ENCODE measurements around the gene SMYD1.

The SMYD1 gene

GRCh38 chr2:88087073-88087472 is 19.4 kb downstream of the SMYD1 start:
- no peak for DNase-seq (ENCODE audit: low read depth, low spot score)

DNA sequence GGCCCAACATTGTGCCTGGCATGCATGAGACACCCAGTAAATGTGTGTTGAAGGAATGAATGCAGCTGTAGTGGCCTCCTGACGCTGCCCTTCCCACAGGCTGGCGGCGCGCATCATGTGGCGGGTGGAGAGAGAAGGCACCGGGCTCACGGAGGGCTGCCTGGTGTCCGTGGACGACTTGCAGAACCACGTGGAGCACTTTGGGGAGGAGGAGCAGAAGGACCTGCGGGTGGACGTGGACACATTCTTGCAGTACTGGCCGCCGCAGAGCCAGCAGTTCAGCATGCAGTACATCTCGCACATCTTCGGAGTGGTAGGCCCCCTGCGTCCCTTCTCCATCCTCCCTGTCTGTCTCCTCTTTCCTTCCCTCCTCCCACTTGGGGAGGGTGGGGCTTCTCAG is 20.1 kb downstream of the SMYD1 start:
- DNase-seq (ENCODE audit: low read depth, low spot score), result no peak

- DNase-seq (ENCODE audit: low read depth, low spot score), result no peak
Observed at GRCh38 chr2:88088999-88089398, 21.4 kb downstream of the SMYD1 start.

- no peak for DNase-seq (ENCODE audit: low read depth, low spot score)
Observed at GRCh38 chr2:88090446-88091283, 23.0 kb downstream of the SMYD1 start.

GRCh38 chr2:88091943-88092342 is 24.3 kb downstream of the SMYD1 start:
- DNase-seq (ENCODE audit: low read depth, low spot score), result no peak

DNA sequence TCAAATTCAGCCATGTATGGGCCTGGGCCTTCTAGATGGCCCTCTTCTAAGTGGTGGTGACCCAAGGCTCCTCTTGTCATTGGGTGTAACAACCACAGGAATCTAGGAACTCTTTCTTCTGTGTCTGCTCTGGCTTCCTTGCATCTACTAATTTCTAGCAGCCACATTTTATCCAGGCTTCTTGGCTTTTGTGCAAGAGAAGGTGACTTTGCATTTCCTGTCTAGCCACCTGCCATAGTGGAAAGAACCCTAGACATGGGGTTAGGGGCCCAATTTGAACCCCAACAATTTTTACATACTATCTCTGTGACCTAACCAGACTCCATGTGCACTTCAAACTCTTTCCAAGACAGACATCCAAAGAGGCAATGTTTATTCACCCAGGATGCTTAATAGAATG is 25.1 kb downstream of the SMYD1 start:
- DNase-seq (ENCODE audit: low read depth, low spot score), result no peak

DNA sequence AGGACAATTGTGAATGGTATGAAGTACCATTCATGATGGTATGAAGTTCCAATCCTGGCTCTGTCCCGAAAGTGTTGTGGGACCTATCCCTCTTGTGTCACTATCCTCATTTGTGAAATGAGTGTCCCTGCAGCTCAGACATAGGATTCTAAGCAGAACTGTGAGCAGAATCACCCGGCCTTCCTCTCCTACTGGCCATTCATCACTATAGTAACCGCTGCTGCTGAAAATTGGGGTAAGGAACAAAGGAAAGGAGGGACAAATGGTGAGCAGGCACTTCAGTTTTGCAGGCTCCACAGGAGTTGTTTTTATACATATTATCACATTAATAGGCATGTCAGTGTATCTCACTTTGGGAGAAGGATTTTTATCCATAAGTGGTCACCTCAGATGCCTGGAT is 27.4 kb downstream of the SMYD1 start:
- no peak for DNase-seq (ENCODE audit: low read depth, low spot score)

- DNase-seq (ENCODE audit: low read depth, low spot score), result no peak
Observed at GRCh38 chr2:88096708-88097107, 29.1 kb downstream of the SMYD1 start.

DNA sequence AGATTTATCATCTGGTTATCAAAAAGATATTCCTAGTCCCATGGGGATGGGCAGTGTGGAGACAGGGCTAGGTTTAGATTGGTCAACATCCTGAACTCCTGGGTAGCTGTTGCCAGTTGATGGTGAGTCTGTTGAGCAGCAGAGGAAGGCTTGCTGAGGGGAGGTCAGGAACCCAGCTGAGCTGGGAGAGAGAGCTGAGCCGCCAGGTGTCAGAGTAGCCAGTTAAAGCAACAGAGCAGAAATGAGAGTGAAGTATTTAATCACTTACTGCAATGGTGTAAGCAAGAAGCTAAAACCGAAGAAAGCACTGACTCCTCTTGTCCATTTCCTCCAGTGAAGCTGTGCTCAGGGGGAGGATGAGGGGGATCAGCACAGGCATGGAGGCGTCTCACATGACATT is 29.6 kb downstream of the SMYD1 start:
- DNase-seq (ENCODE audit: low read depth, low spot score), result no peak

DNA sequence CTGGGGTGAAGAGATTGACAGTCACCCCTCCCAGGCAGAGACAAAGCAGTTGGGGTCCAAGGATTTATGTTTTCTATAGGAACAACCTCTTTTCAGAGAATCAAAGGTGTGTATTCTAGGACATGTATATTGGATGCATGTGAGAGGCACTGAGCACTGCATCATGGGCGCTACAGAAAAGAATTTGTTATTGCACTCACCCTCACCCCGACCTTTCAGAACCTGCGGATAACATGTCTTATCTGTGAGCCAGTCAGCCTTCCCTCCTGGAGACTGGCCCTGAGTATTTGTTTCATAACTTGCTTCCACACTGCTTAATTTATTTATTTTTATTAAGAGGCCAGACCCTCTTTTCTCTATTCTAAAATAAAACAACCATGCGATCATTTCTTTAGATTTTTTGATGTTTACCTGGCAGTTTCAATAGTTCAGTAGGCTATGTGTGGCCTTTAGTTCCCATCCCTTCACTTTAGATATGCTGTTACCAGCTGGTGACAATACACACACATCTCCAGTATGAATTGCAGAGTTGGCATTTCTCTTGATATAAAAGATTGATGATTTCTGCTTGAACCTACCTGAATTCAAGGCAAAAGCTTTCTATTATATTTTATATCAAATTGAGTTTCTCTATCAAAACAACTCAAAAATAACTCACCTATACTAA is 30.4 kb downstream of the SMYD1 start:
- DNase-seq (ENCODE audit: low read depth, low spot score), result no peak

GRCh38 chr2:88098558-88098900 is 30.9 kb downstream of the SMYD1 start:
- DNase-seq (ENCODE audit: low read depth, low spot score), result no peak

- DNase-seq (ENCODE audit: low read depth, low spot score), result no peak
Observed at GRCh38 chr2:88099798-88100488, 32.3 kb downstream of the SMYD1 start.

GRCh38 chr2:88100489-88100858 is 32.8 kb downstream of the SMYD1 start:
- no peak for DNase-seq (ENCODE audit: low read depth, low spot score)

GRCh38 chr2:88108796-88109195 is 41.2 kb downstream of the SMYD1 start:
- no peak for DNase-seq (ENCODE audit: low read depth, low spot score)

GRCh38 chr2:88110830-88111229 is 43.2 kb downstream of the SMYD1 start:
- no peak for DNase-seq (ENCODE audit: low read depth, low spot score)

- DNase-seq (ENCODE audit: low read depth, low spot score), result no peak
Observed at GRCh38 chr2:88113069-88113468, 45.4 kb downstream of the SMYD1 start.

- no peak for DNase-seq (ENCODE audit: low read depth, low spot score)
Observed at GRCh38 chr2:88114889-88115288, 47.3 kb downstream of the SMYD1 start.

- no peak for DNase-seq (ENCODE audit: low read depth, low spot score)
Observed at GRCh38 chr2:88115825-88116518, 48.3 kb downstream of the SMYD1 start.

- DNase-seq (ENCODE audit: low read depth, low spot score), result no peak
Observed at GRCh38 chr2:88116669-88117432, 49.2 kb downstream of the SMYD1 start.

GRCh38 chr2:88117973-88118372 is 50.3 kb downstream of the SMYD1 start:
- no peak for DNase-seq (ENCODE audit: low read depth, low spot score)

- no peak for DNase-seq (ENCODE audit: low read depth, low spot score)
Observed at GRCh38 chr2:88121678-88122077, 54.1 kb downstream of the SMYD1 start.
